HG03103 (cell line): ENCODE measurements around the gene GGN.

Experiments
- ATAC-seq: cut with Tn5 transposase; IDR thresholded peaks from one replicate; pipeline ENCODE4 v1.9.1; 2021; ENCODE audit warnings: low read depth; ENCODE audit not compliant: unreplicated experiment

The GGN gene

GRCh38 chr19:38388349-38389100, 691 bp upstream of the GGN start, which contains the start of gene SPRED3:
Gene SPRED3, plus strand, starts transcription at chr19:38388697. Its CDS starts 1,606 bp downstream, at chr19:38390303.
- no peak for ATAC-seq

- ATAC-seq, result no peak
Observed at GRCh38 chr19:38386971-38387549, 774 bp downstream of the GGN start.

GRCh38 chr19:38386300-38386970, 1.4 kb downstream of the GGN start:
- no peak for ATAC-seq

- no peak for ATAC-seq
Observed at GRCh38 chr19:38385804-38386257, 2.0 kb downstream of the GGN start.

- no peak for ATAC-seq
Observed at GRCh38 chr19:38385057-38385803, 2.6 kb downstream of the GGN start.

GRCh38 chr19:38384209-38385027, 3.4 kb downstream of the GGN start:
- ATAC-seq, result no peak

GRCh38 chr19:38383743-38384142, 4.1 kb downstream of the GGN start:
- ATAC-seq, result no peak

- no peak for ATAC-seq
Observed at GRCh38 chr19:38383184-38383583, 4.7 kb downstream of the GGN start.

- no peak for ATAC-seq
Observed at GRCh38 chr19:38381138-38381537, 6.7 kb downstream of the GGN start.

GRCh38 chr19:38378866-38379265, 9.0 kb downstream of the GGN start:
- no peak for ATAC-seq

GRCh38 chr19:38377052-38377451, 10.8 kb downstream of the GGN start:
- no peak for ATAC-seq

GRCh38 chr19:38376576-38376975, 11.3 kb downstream of the GGN start:
- no peak for ATAC-seq

GRCh38 chr19:38375748-38376147, 12.1 kb downstream of the GGN start:
- no peak for ATAC-seq

GRCh38 chr19:38375098-38375493, 12.7 kb downstream of the GGN start:
- no peak for ATAC-seq

- ATAC-seq, result peak; percentile 91
Observed at GRCh38 chr19:38374332-38375097, 13.3 kb downstream of the GGN start, which contains the start of gene PSMD8. Gene PSMD8, plus strand, starts transcription at chr19:38374571. Its CDS starts 31 bp downstream, at chr19:38374602.

GRCh38 chr19:38373907-38374331, 13.9 kb downstream of the GGN start:
- no peak for ATAC-seq

GRCh38 chr19:38371081-38371480, 16.8 kb downstream of the GGN start:
- no peak for ATAC-seq

GRCh38 chr19:38370299-38370698, 17.5 kb downstream of the GGN start:
- ATAC-seq, result no peak

- ATAC-seq, result no peak
Observed at GRCh38 chr19:38369584-38369983, 18.2 kb downstream of the GGN start.
